ENCODE data around the gene MEIS1.

Gene MEIS1

GRCh38 chr2:66559672-66560071, 124.7 kb downstream of the MEIS1 start:
- in situ Hi-C loops (cut with HindIII; ENCODE audit: low sequenced_read_pairs): no loop called here

- in situ Hi-C loops (cut with HindIII; ENCODE audit: low sequenced_read_pairs): no loop called here
Measured at GRCh38 chr2:66560683-66561082, 125.8 kb downstream of the MEIS1 start.

GRCh38 chr2:66561645-66562303, 126.8 kb downstream of the MEIS1 start:
- in situ Hi-C loops (cut with HindIII; ENCODE audit: low sequenced_read_pairs): no loop called here

GRCh38 chr2:66562304-66562685, 127.4 kb downstream of the MEIS1 start:
- in situ Hi-C loops (cut with HindIII; ENCODE audit: low sequenced_read_pairs): no loop called here

- in situ Hi-C loops (cut with HindIII; ENCODE audit: low sequenced_read_pairs): no loop called here
Measured at GRCh38 chr2:66563473-66563872, 128.5 kb downstream of the MEIS1 start.

- in situ Hi-C loops (cut with HindIII; ENCODE audit: low sequenced_read_pairs): no loop called here
Measured at GRCh38 chr2:66565291-66565690, 130.4 kb downstream of the MEIS1 start.

GRCh38 chr2:66566726-66567399, 131.9 kb downstream of the MEIS1 start:
- in situ Hi-C loops (cut with HindIII; ENCODE audit: low sequenced_read_pairs): no loop called here

- in situ Hi-C loops (cut with HindIII; ENCODE audit: low sequenced_read_pairs): no loop called here
Measured at GRCh38 chr2:66567729-66568128, 132.8 kb downstream of the MEIS1 start.

- in situ Hi-C loops (cut with HindIII; ENCODE audit: low sequenced_read_pairs): no loop called here
Measured at GRCh38 chr2:66568650-66569300, 133.8 kb downstream of the MEIS1 start.

- in situ Hi-C loops (cut with HindIII; ENCODE audit: low sequenced_read_pairs): no loop called here
Measured at GRCh38 chr2:66569321-66569851, 134.5 kb downstream of the MEIS1 start.

- in situ Hi-C loops (cut with HindIII; ENCODE audit: low sequenced_read_pairs): no loop called here
Measured at GRCh38 chr2:66569974-66570373, 135.0 kb downstream of the MEIS1 start.

- in situ Hi-C loops (cut with HindIII; ENCODE audit: low sequenced_read_pairs): no loop called here
Measured at GRCh38 chr2:66570471-66570870, 135.5 kb downstream of the MEIS1 start.

- in situ Hi-C loops (cut with HindIII; ENCODE audit: low sequenced_read_pairs): no loop called here
Measured at GRCh38 chr2:66571918-66572317, 137.0 kb downstream of the MEIS1 start.

GRCh38 chr2:66572391-66572790, 137.5 kb downstream of the MEIS1 start:
- in situ Hi-C loops (cut with HindIII; ENCODE audit: low sequenced_read_pairs): no loop called here

- in situ Hi-C loops (cut with HindIII; ENCODE audit: low sequenced_read_pairs): no loop called here
Measured at GRCh38 chr2:66573416-66573815, 138.5 kb downstream of the MEIS1 start.

GRCh38 chr2:66573821-66574233, 138.9 kb downstream of the MEIS1 start:
- in situ Hi-C loops (cut with HindIII; ENCODE audit: low sequenced_read_pairs): no loop called here

GRCh38 chr2:66574701-66575624, 140.0 kb downstream of the MEIS1 start:
- in situ Hi-C loops (cut with HindIII; ENCODE audit: low sequenced_read_pairs): no loop called here

- in situ Hi-C loops (cut with HindIII; ENCODE audit: low sequenced_read_pairs): no loop called here
Measured at GRCh38 chr2:66575625-66576310, 140.8 kb downstream of the MEIS1 start.

GRCh38 chr2:66576311-66576560, 141.3 kb downstream of the MEIS1 start:
- in situ Hi-C loops (cut with HindIII; ENCODE audit: low sequenced_read_pairs): no loop called here

- in situ Hi-C loops (cut with HindIII; ENCODE audit: low sequenced_read_pairs): no loop called here
Measured at GRCh38 chr2:66576561-66577320, 141.8 kb downstream of the MEIS1 start.
